PC-9 (cell line): ENCODE measurements around the gene NLGN4X.

Experiments used
- EZH2 ChIP-seq: fragments of 200-600 bp; sonication (generic); IDR thresholded peaks from 2 replicates; pipeline ENCODE4 v1.8.0; 2017; ENCODE audit warnings: antibody characterized with exemption, low read depth
- TF ChIP-seq, protein P1 (sequence below): fragments of 200-600 bp; sonication (generic); conservative IDR thresholded peaks from 2 replicates; pipeline ENCODE4 v1.6.1; 2017; ENCODE audit warnings: mixed run types, antibody characterized with exemption, mild to moderate bottlenecking, moderate library complexity

DNA sequence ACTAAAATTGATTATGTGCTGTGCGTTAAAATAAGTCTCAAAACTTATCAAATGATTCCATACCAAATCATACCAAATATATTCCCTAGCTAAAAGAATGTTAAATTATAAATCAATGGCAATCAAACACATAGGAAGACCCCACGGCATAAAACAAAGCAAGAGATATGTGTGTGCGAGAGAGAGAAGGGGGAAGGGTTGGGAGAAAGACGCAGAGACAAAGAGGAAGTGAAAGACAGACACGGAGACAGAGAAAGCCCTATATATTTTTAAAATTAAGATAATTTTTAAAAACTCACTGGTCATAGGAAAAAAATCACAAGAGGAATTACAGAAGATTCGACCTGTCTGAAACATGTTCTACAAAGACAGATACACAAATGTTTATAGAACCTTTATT, 371.4 kb downstream of the NLGN4X start:
- TF ChIP-seq, protein P1, sequence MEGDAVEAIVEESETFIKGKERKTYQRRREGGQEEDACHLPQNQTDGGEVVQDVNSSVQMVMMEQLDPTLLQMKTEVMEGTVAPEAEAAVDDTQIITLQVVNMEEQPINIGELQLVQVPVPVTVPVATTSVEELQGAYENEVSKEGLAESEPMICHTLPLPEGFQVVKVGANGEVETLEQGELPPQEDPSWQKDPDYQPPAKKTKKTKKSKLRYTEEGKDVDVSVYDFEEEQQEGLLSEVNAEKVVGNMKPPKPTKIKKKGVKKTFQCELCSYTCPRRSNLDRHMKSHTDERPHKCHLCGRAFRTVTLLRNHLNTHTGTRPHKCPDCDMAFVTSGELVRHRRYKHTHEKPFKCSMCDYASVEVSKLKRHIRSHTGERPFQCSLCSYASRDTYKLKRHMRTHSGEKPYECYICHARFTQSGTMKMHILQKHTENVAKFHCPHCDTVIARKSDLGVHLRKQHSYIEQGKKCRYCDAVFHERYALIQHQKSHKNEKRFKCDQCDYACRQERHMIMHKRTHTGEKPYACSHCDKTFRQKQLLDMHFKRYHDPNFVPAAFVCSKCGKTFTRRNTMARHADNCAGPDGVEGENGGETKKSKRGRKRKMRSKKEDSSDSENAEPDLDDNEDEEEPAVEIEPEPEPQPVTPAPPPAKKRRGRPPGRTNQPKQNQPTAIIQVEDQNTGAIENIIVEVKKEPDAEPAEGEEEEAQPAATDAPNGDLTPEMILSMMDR, result no peak
- no peak for TF ChIP-seq EZH2
